Endothelial cell of umbilical vein (primary cell): ENCODE results near the gene NPSR1. TPM values are rescaled to one million over a fixed set of nuclear protein-coding genes. Genes with fewer than 3 reads are reported as not detected.

Experiments
- BruUV-seq: library from RNA; stranded (reverse); fragments of 400-500 nt; replicated peaks from 2 replicates; lab custom pipeline; 2021; lab: Mats Ljungman, UMichigan
- CTCF ChIA-PET: fragments of 300-600, 350-600 bp; sonication (Branson Sonifier 250); formaldehyde crosslinking; loops from one replicate; lab custom pipeline; 2021; ENCODE audit warnings: antibody characterized with exemption, inconsistent platforms; lab: Charles Lee
- POLR2A ChIA-PET: fragments of 300-600, 350-600 bp; sonication (Branson Sonifier 250); formaldehyde crosslinking; loops from one replicate; lab custom pipeline; 2021; ENCODE audit warnings: antibody characterized with exemption, inconsistent platforms; lab: Charles Lee
- DNase-seq: peaks from one replicate; pipeline ENCODE4 v3.0.0-alpha.2; 2011; ENCODE audit warnings: low read depth, low spot score
- FAIRE-seq: peaks from 2 replicates; lab custom pipeline; 2011; peaks lifted over from hg19 to GRCh38; lab: Jason Lieb, UNC
- H2AFZ ChIP-seq: 2 replicates; pipeline ENCODE4 v1.6.0; 2012; ENCODE audit warnings: low read depth, low read length, control low read depth, inconsistent platforms
- H3K27ac ChIP-seq: 2 replicates; pipeline ENCODE4 v1.5.1; 2011; ENCODE audit warnings: low read depth, mild to moderate bottlenecking, control low read depth, low read length, moderate library complexity; ENCODE audit not compliant: insufficient read depth
- H3K27me3 ChIP-seq, 2 experiments: 2 replicates each; pipeline versions ENCODE4 v1.6.0 to v1.6.1; 2011; ENCODE audit warnings: low read length in 2 of 2, mixed read lengths in 1 of 2; ENCODE audit not compliant: control insufficient read depth in 2 of 2, insufficient read depth in 2 of 2
- H3K36me3 ChIP-seq, 2 experiments: 2 replicates in 1 of 2; 3 replicates in 1 of 2; pipeline ENCODE4 v1.5.1; 2011; ENCODE audit warnings: low read length in 2 of 2, mild to moderate bottlenecking in 1 of 2, moderate library complexity in 1 of 2; ENCODE audit not compliant: control insufficient read depth in 2 of 2, insufficient read depth in 2 of 2; ENCODE audit errors: extremely low read depth in 1 of 2
- H3K4me1 ChIP-seq: 3 replicates; pipeline ENCODE4 v1.5.1; 2011; ENCODE audit warnings: mild to moderate bottlenecking, low read length; ENCODE audit not compliant: control insufficient read depth, insufficient read depth; ENCODE audit errors: extremely low read depth
- H3K4me2 ChIP-seq: 2 replicates; pipeline ENCODE4 v1.6.1; 2011; ENCODE audit warnings: low read length, control low read depth, mixed read lengths; ENCODE audit not compliant: insufficient read depth
- H3K4me3 ChIP-seq, 3 experiments: fragments of 200-600 bp in 1 of 3; sonication (generic), shearing (Covaris generic) in 1 of 3; replicated peaks in 1 of 3; 2 replicates each; pipeline ENCODE4 v1.5.1; 2011 to 2016; ENCODE audit warnings: control low read depth in 3 of 3, low read length in 3 of 3, mild to moderate bottlenecking in 2 of 3, inconsistent platforms in 1 of 3, low read depth in 1 of 3, moderate library complexity in 1 of 3; ENCODE audit not compliant: insufficient read depth in 1 of 3
- H3K79me2 ChIP-seq: 2 replicates; pipeline ENCODE4 v1.6.0; 2012; ENCODE audit warnings: low read length, inconsistent platforms; ENCODE audit not compliant: control insufficient read depth, insufficient read depth
- H3K9ac ChIP-seq: replicated peaks from 2 replicates; pipeline ENCODE3; 2011; ENCODE audit warnings: low read length, control low read depth; ENCODE audit not compliant: insufficient read depth; ENCODE audit errors: extremely low read depth
- H3K9me1 ChIP-seq: replicated peaks from 3 replicates; pipeline ENCODE4 v1.6.0; 2011; ENCODE audit warnings: mild to moderate bottlenecking, low read length; ENCODE audit not compliant: control insufficient read depth, insufficient read depth; ENCODE audit errors: extremely low read depth
- H3K9me3 ChIP-seq: replicated peaks from 2 replicates; pipeline ENCODE4 v1.5.1; 2012; ENCODE audit warnings: low read length, inconsistent platforms; ENCODE audit not compliant: control insufficient read depth, insufficient read depth
- H4K20me1 ChIP-seq: replicated peaks from 2 replicates; pipeline ENCODE3; 2011; ENCODE audit warnings: mild to moderate bottlenecking, low read length; ENCODE audit not compliant: control insufficient read depth, insufficient read depth; ENCODE audit errors: extremely low read depth
- CTCF ChIP-seq, 2 donors: IDR thresholded peaks; 1 replicate in 1 of 2; 2 replicates in 1 of 2; pipeline ENCODE4 v1.5.1; 2011; ENCODE audit warnings: low read length in 2 of 2, mild to moderate bottlenecking in 2 of 2, moderate library complexity in 2 of 2, control low read depth in 1 of 2, inconsistent platforms in 1 of 2, low read depth in 1 of 2; ENCODE audit not compliant: insufficient read depth in 1 of 2; ENCODE audit errors: extremely low read depth in 1 of 2
- EZH2 ChIP-seq: IDR thresholded peaks from 2 replicates; pipeline ENCODE4 v1.6.1; 2012; ENCODE audit warnings: borderline replicate concordance, low read depth, mild to moderate bottlenecking, moderate library complexity, low read length, inconsistent platforms; ENCODE audit not compliant: severe bottlenecking
- FOS ChIP-seq: IDR thresholded peaks from 2 replicates; pipeline ENCODE4 v1.6.1; 2011; ENCODE audit warnings: mild to moderate bottlenecking, low read length, moderate library complexity, borderline replicate concordance; ENCODE audit not compliant: insufficient read depth
- GATA2 ChIP-seq: IDR thresholded peaks from 2 replicates; pipeline ENCODE4 v1.7.0; 2011; ENCODE audit warnings: low read depth, mild to moderate bottlenecking, moderate library complexity, mixed read lengths, low read length; ENCODE audit not compliant: insufficient read length, insufficient read depth
- JUN ChIP-seq: IDR thresholded peaks from 2 replicates; pipeline ENCODE4 v1.6.1; 2011; ENCODE audit warnings: borderline replicate concordance, low read depth; ENCODE audit not compliant: insufficient read length, insufficient read depth
- MAX ChIP-seq: IDR thresholded peaks from 2 replicates; pipeline ENCODE4 v1.6.1; 2011; ENCODE audit not compliant: insufficient read depth, insufficient read length
- MYC ChIP-seq: IDR thresholded peaks from one replicate; pipeline ENCODE4 v1.6.1; 2011; ENCODE audit warnings: mild to moderate bottlenecking, low read depth, low read length
- POLR2A ChIP-seq: IDR thresholded peaks from 2 replicates; pipeline ENCODE4 v1.6.1; 2012; ENCODE audit warnings: low read depth, mild to moderate bottlenecking, control low read depth, low read length
- POLR2AphosphoS5 ChIP-seq: IDR thresholded peaks from 2 replicates; pipeline ENCODE4 v1.6.1; 2012; ENCODE audit warnings: low read depth, mild to moderate bottlenecking, control low read depth, low read length, moderate library complexity; ENCODE audit not compliant: insufficient read depth
- dilution Hi-C: fragments of 300-500 bp; cut with MboI; formaldehyde crosslinking; loops from one replicate; pipeline ENCODE4 v1.15.0; 2019; ENCODE audit warnings: low sequenced_read_pairs; ENCODE audit not compliant: extremely low pct_ligation_motif_present
- intact Hi-C: fragments of 100-400 bp; cut with micrococcal nuclease; formaldehyde crosslinking; loops from one replicate; pipeline ENCODE4 v1.10.0; 2022
- polyA plus RNA-seq, 4 experiments: library from polyadenylated mRNA; depleted of rRNA in 3 of 4; stranded (reverse) in 3 of 4; unstranded in 1 of 4; fragments of >200 nt; gene quantifications; 2 replicates each; pipeline versions ENCODE4 v1.2.1 to v1.2.3, GENCODE V29; 2011 to 2012; ENCODE audit warnings: missing spikeins in 1 of 4
- total RNA-seq: library from RNA; stranded (reverse); gene quantifications from 2 replicates; pipeline ENCODE4 v1.2.3, GENCODE V29; 2021

The NPSR1 gene
- total and polyA plus RNA-seq, 2 donors (not counting 3 experiments of a cell fraction or from before 2014, with no cell fraction given): not detected

GRCh38 chr7:34726221-34726620, 68.2 kb downstream of the NPSR1 start:
- Histone ChIP-seq H3K36me3 (no peaks in the 10 kb centered on the region), H2AFZ (no peak overlapping the region), H3K4me3 (no peak overlapping the region), H3K4me1 (no peaks in the 10 kb centered on the region), H3K9me3 (no peaks in the 10 kb centered on the region), H3K27me3 (peaks cover 0 to 2% of the 10 kb centered on the region in 2 experiments), H3K4me2 (no peak overlapping the region), H3K27ac (no peak overlapping the region), H3K79me2 (no peaks in the 10 kb centered on the region), H3K9ac (no peak overlapping the region), H4K20me1 (no peaks in the 10 kb centered on the region), H3K9me1 (no peaks in the 10 kb centered on the region)
- TF ChIP-seq MYC (no peak), FOS (no peak), POLR2A (no peak), CTCF (IDR thresholded peaks at IDR 0.05; ENCODE audit: extremely low read depth in 1 of 2, insufficient read depth in 1 of 2, low read depth in 1 of 2, low read length in 2 of 2) (no peak), POLR2AphosphoS5 (no peak), MAX (no peak), EZH2 (no peak), GATA2 (no peak), JUN (no peak)
- intact Hi-C loops: no loop called here
- ChIA-PET POLR2A (no interaction called here), CTCF (no interaction called here)
- no TSS peak for BruUV-seq
- FAIRE-seq (no peak), DNase-seq (no peak)
- dilution Hi-C loops: no loop called here
